ENCODE data around the gene SCUBE1. TPM values are rescaled to one million over a fixed set of nuclear protein-coding genes. Genes with fewer than 3 reads are reported as not detected.
A peak's percentile ranks its signal among the peaks of the same experiment; 100 is the strongest.

SCUBE1 gene
- total RNA-seq, 2 donors from 2014 or later = 0.14 TPM; not detected in 1

DNA sequence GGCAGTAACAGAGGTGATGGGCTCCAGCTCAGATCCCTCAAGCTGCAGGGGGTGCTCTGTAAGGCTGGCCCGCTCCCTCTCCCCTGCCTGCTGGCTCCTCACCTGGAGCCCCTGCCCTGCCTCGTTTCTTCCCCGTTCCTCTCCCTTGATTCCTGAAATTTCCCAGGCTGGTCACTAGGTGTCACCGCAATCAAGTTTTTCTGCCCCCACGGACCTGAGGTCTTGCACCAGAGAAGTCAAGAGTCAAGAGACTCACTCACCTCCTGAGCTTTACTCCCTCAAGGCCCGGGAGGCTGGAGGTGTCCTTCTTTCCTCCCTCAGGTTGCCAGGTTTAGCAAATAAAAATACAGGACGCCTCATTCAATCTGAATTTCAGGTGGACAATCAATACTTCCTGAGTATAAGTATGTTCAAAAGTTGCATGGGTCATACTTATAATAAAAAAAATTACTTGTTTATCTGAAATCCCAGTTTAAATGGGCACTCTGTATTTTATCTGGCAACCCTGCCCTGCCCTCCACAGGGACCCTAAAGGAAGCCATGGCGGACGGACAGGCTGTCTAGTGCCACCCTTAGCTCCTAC, 69.2 kb downstream of the SCUBE1 start:
- Mint-ChIP-seq H3K4me3 (no peak overlapping the region), H3K9me3 (no peaks in the 10 kb centered on the region), H3K27ac (no peak overlapping the region), H3K27me3 (ENCODE audit: low read depth) (no peaks in the 10 kb centered on the region), H3K4me1 (ENCODE audit: low read depth) (peaks cover 7% of the 10 kb centered on the region), H3K36me3 (ENCODE audit: insufficient read depth in 2 of 2) (no peaks in the 10 kb centered on the region)
- ATAC-seq (replicated peaks in 1 of 2) (peak; percentile 59 to 69), DNase-seq (peak; percentile 39 to 56)

GRCh38 chr22:43272869-43273318, 70.3 kb downstream of the SCUBE1 start:
- ATAC-seq (replicated peaks in 1 of 2) (no peak), DNase-seq (no peak)
- Mint-ChIP-seq H3K36me3 (ENCODE audit: insufficient read depth in 2 of 2) (no peaks in the 10 kb centered on the region), H3K4me3 (no peak overlapping the region), H3K4me1 (ENCODE audit: low read depth) (peaks cover 7% of the 10 kb centered on the region), H3K9me3 (no peaks in the 10 kb centered on the region), H3K27ac (no peak overlapping the region), H3K27me3 (ENCODE audit: low read depth) (no peaks in the 10 kb centered on the region)

DNA sequence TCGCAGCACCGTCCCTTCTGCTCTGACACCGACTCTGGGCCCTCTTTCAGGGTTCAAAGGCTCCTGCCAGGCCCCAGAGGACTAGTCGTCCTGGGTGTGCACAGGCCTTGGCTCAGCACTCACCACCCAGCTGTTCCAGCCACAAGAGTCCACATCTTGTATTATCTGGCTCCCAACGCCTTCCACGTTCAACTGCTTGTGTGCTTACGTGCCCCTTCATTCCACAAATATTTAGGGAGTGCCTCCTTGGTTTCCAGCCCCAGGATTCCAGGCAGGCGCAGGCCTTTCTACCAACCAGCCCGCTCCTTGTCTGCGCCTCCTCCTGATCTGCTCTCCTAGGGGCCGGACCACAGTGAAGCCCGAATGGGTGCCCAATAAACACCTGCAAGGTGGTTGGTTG, 70.9 kb downstream of the SCUBE1 start:
- ATAC-seq (replicated peaks in 1 of 2) (no peak), DNase-seq (no peak)
- H3K4me1 Mint-ChIP-seq (ENCODE audit: low read depth) = peaks cover 7% of the 10 kb centered on the region
- no peaks in the 10 kb centered on the region for H3K9me3 Mint-ChIP-seq
- H3K27ac Mint-ChIP-seq = no peak overlapping the region
- H3K4me3 Mint-ChIP-seq = no peak overlapping the region
- no peaks in the 10 kb centered on the region for H3K36me3 Mint-ChIP-seq (ENCODE audit: insufficient read depth in 2 of 2)
- no peaks in the 10 kb centered on the region for H3K27me3 Mint-ChIP-seq (ENCODE audit: low read depth)

GRCh38 chr22:43270949-43271348, 72.2 kb downstream of the SCUBE1 start:
- H3K9me3 Mint-ChIP-seq = no peaks in the 10 kb centered on the region

DNA sequence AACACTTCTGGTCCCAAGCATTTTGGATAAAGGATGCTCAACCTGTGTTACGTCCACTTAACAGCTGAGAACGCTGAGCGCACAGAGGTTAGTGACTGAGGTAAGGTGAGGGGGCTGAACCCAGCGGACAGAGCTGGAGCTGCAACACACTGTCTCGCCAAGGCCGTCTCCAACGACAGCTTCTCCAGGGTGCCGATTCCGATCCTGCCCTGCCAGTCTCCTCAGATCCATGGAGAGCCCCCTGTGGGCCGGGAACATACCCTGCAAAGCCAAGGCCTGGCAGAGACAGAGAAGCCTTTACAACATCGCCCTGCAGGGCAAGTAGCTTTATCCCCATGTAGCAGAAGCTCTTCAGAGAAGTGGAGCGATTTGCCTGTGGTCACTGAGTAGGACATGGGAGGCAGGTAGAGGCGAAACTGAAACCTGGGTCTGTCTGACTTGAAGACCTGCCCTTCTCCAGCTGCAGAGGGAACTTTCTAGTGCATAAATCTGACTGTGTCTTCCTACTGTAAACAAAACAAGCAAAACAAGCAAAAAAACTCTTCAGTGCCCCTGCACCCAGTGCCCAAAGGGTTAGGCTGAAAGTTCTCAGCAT, 72.8 kb downstream of the SCUBE1 start:
- no peaks in the 10 kb centered on the region for H3K27me3 Mint-ChIP-seq (ENCODE audit: low read depth)
- ATAC-seq (replicated peaks in 1 of 2) = no peak
- no peak overlapping the region for H3K4me3 Mint-ChIP-seq
- H3K9me3 Mint-ChIP-seq = no peaks in the 10 kb centered on the region
- DNase-seq = no peak
- no peaks in the 10 kb centered on the region for H3K36me3 Mint-ChIP-seq (ENCODE audit: insufficient read depth in 2 of 2)
- no peak overlapping the region for H3K27ac Mint-ChIP-seq
- peaks cover 3% of the 10 kb centered on the region for H3K4me1 Mint-ChIP-seq (ENCODE audit: low read depth)

More at GRCh38 chr22:43270949-43271348, 72.2 kb downstream of the SCUBE1 start:
- DNase-seq (no peak), ATAC-seq (replicated peaks in 1 of 2) (no peak)
- Mint-ChIP-seq H3K27me3 (ENCODE audit: low read depth) (no peaks in the 10 kb centered on the region), H3K36me3 (ENCODE audit: insufficient read depth in 2 of 2) (no peaks in the 10 kb centered on the region), H3K4me3 (no peak overlapping the region), H3K4me1 (ENCODE audit: low read depth) (peaks cover 7% of the 10 kb centered on the region), H3K27ac (no peak overlapping the region)

GRCh38 chr22:43269646-43270045, 73.5 kb downstream of the SCUBE1 start:
- ATAC-seq (replicated peaks in 1 of 2) = no peak
- Mint-ChIP-seq H3K36me3 (ENCODE audit: insufficient read depth in 2 of 2) (no peaks in the 10 kb centered on the region), H3K27ac (no peak overlapping the region), H3K27me3 (ENCODE audit: low read depth) (no peaks in the 10 kb centered on the region), H3K4me1 (ENCODE audit: low read depth) (peaks cover 3% of the 10 kb centered on the region), H3K4me3 (no peak overlapping the region), H3K9me3 (no peaks in the 10 kb centered on the region)
- no peak for DNase-seq

GRCh38 chr22:43269246-43269645, 73.9 kb downstream of the SCUBE1 start:
- Mint-ChIP-seq H3K27ac (no peak overlapping the region), H3K36me3 (ENCODE audit: insufficient read depth in 2 of 2) (no peaks in the 10 kb centered on the region), H3K4me1 (ENCODE audit: low read depth) (peaks cover 7% of the 10 kb centered on the region), H3K4me3 (no peak overlapping the region), H3K27me3 (ENCODE audit: low read depth) (no peaks in the 10 kb centered on the region), H3K9me3 (no peaks in the 10 kb centered on the region)
- ATAC-seq (replicated peaks in 1 of 2) = no peak
- DNase-seq = no peak

GRCh38 chr22:43267981-43268660, 75.1 kb downstream of the SCUBE1 start:
- Mint-ChIP-seq H3K27ac (no peak overlapping the region), H3K36me3 (ENCODE audit: insufficient read depth in 2 of 2) (no peaks in the 10 kb centered on the region), H3K4me3 (no peak overlapping the region), H3K9me3 (no peaks in the 10 kb centered on the region), H3K27me3 (ENCODE audit: low read depth) (no peaks in the 10 kb centered on the region), H3K4me1 (ENCODE audit: low read depth) (peaks cover 19% of the 10 kb centered on the region)
- ATAC-seq (replicated peaks in 1 of 2) (no peak), DNase-seq (no peak)

DNA sequence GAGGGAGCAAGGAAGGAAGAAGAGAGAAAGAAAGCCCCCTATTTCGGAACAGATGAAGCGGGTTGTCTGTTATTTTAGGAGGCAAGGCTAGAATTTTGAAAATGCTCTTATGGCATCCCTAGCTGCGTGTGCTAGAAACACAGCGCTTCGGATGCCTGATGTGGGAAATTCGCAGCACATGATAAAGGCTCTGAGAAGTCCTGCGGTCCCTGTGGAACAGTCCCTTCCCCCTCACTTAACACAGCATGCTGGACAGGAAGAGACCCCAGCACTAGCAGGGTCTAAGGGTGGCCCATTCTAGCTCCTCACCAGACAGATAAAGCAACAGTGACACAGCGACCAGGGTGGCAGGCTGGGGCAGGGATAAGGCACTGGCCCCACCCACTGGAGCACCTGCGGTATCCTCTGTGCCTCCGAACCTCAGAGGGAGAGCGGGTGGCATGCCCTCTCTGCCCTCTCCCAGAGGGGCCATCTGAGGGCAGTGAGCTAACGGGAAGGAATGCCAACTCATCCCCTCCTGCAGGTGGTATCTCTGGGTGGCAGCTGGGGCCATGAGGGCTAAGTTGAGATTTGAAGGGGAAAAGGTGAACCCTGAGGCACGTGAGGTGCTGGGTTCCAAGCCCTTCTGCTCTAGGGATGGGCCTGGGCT, 75.7 kb downstream of the SCUBE1 start:
- no peak overlapping the region for H3K27ac Mint-ChIP-seq

DNA sequence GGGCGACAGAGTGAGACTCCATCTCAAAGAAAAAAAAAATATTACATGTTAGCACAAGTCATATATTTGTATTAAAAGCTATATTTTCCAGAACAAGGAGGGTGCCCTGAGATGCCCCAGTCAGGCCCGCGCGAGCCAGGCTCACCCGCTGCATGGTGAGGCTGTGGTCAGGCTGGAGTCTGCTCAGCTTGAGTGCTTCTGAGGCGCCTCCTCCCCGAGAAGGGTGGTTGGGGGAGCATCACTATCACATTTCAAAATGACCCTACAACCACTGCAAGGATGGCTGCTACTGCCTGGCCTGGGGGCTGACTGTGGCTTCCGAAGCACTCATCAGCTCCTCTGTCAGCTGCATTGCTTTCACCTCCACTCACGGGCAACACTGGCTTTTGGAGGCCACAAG, 77.1 kb downstream of the SCUBE1 start:
- DNase-seq (no peak), ATAC-seq (replicated peaks in 1 of 2) (no peak)
- peaks cover 22% of the 10 kb centered on the region for H3K4me1 Mint-ChIP-seq (ENCODE audit: low read depth)
- no peaks in the 10 kb centered on the region for H3K27me3 Mint-ChIP-seq (ENCODE audit: low read depth)
- no peaks in the 10 kb centered on the region for H3K9me3 Mint-ChIP-seq
- H3K27ac Mint-ChIP-seq = no peak overlapping the region
- H3K4me3 Mint-ChIP-seq = no peak overlapping the region
- no peaks in the 10 kb centered on the region for H3K36me3 Mint-ChIP-seq (ENCODE audit: insufficient read depth in 2 of 2)

More for the DNA sequence above, 75.7 kb downstream of the SCUBE1 start:
- Mint-ChIP-seq H3K36me3 (ENCODE audit: insufficient read depth in 2 of 2) (no peaks in the 10 kb centered on the region), H3K4me3 (no peak overlapping the region), H3K4me1 (ENCODE audit: low read depth) (peaks cover 22% of the 10 kb centered on the region), H3K27me3 (ENCODE audit: low read depth) (no peaks in the 10 kb centered on the region), H3K9me3 (no peaks in the 10 kb centered on the region)
- DNase-seq (no peak), ATAC-seq (replicated peaks in 1 of 2) (no peak)

DNA sequence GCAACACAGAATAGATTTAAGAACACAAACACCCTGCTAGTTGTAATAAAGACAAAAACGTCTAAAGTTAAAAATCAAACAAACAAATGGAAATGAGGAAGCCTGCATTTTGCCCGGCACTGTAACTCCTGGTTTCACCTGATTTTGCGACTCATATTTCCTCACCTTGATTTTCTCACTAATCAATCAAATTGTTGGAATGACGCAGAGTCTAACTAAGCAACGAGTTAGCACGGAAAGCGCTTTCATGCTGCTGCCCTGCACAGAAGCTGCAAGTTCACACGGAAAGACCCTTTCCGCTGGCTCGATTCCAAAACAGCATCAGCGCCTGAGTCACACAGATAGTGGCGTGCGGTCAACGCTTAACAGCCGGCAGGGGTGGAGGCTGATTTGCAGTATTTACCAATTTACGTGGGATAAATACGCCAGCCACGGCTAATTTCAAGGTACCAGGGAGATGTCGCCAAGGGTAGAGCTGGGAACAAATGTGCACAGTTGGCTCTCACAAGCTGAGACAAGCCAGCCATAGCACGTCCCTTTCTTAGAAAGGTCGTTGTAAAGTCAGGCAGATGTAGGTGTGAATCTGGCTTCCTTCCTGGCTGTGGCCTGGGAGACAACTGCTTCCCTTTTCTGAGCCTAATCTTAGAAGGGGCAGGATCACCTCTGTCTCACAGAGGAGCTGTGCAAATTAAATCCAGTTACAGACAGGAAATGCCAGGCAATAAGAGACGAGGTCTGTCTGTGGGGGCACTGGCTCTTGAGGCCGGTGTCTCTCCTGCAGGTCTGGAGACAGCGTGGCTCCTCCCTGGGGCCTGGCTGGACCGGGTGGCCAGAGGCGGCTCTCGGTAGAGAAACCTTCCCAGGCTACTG, 79.3 kb downstream of the SCUBE1 start:
- H3K36me3 Mint-ChIP-seq (ENCODE audit: insufficient read depth in 2 of 2) = no peaks in the 10 kb centered on the region
- no peaks in the 10 kb centered on the region for H3K27me3 Mint-ChIP-seq (ENCODE audit: low read depth)
- peaks cover 22% of the 10 kb centered on the region for H3K4me1 Mint-ChIP-seq (ENCODE audit: low read depth)
- H3K9me3 Mint-ChIP-seq = no peaks in the 10 kb centered on the region
- ATAC-seq (replicated peaks in 1 of 2) = peak; percentile 95 to 96
- peak; percentile 88 to 89 for DNase-seq
- H3K4me3 Mint-ChIP-seq = peak overlapping the region; percentile 80 to 81
- peak overlapping the region; percentile 44 for H3K27ac Mint-ChIP-seq

- no peaks in the 10 kb centered on the region for H3K36me3 Mint-ChIP-seq (ENCODE audit: insufficient read depth in 2 of 2)
- DNase-seq = peak; percentile 37 to 39
- no peaks in the 10 kb centered on the region for H3K27me3 Mint-ChIP-seq (ENCODE audit: low read depth)
- peak; percentile 56 to 61 for ATAC-seq (replicated peaks in 1 of 2)
- H3K4me3 Mint-ChIP-seq = peak overlapping the region; percentile 80 to 81
- H3K27ac Mint-ChIP-seq = no peak overlapping the region
- no peaks in the 10 kb centered on the region for H3K9me3 Mint-ChIP-seq
- peaks cover 22% of the 10 kb centered on the region for H3K4me1 Mint-ChIP-seq (ENCODE audit: low read depth)
These were observed 80.1 kb downstream of the SCUBE1 start for GRCh38 chr22:43262990-43263644.
